Activated naive CD4-positive, alpha-beta T cell treated with anti-CD3 and anti-CD28 coated beads, Interleukin-2, amount 50 U/mL, for 24 hours (primary cell): ENCODE data around the gene SORL1.

Experiments
- H3K27ac Mint-ChIP-seq: one replicate; pipeline ENCODE4 v1.8.0; 2021; ENCODE audit warnings: mild to moderate bottlenecking, mixed read lengths
- H3K27me3 Mint-ChIP-seq: one replicate; pipeline ENCODE4 v1.8.0; 2021; ENCODE audit warnings: mixed read lengths
- H3K36me3 Mint-ChIP-seq: one replicate; pipeline ENCODE4 v1.8.0; 2021; ENCODE audit warnings: mixed read lengths
- H3K4me1 Mint-ChIP-seq: one replicate; pipeline ENCODE4 v1.8.0; 2021; ENCODE audit warnings: mixed read lengths
- H3K4me3 Mint-ChIP-seq: one replicate; pipeline ENCODE4 v1.8.0; 2021; ENCODE audit warnings: mild to moderate bottlenecking, mixed read lengths
- H3K9me3 Mint-ChIP-seq: one replicate; pipeline ENCODE4 v1.8.0; 2021; ENCODE audit warnings: mixed read lengths

SORL1 gene

GRCh38 chr11:121575250-121575962 lies 123.3 kb downstream of the SORL1 start:
- Mint-ChIP-seq H3K4me3 (no peak overlapping the region), H3K27ac (peak overlapping the region; percentile 92), H3K4me1 (peaks cover 10% of the 10 kb centered on the region), H3K36me3 (peaks cover 48% of the 10 kb centered on the region), H3K9me3 (no peaks in the 10 kb centered on the region), H3K27me3 (no peaks in the 10 kb centered on the region)

DNA sequence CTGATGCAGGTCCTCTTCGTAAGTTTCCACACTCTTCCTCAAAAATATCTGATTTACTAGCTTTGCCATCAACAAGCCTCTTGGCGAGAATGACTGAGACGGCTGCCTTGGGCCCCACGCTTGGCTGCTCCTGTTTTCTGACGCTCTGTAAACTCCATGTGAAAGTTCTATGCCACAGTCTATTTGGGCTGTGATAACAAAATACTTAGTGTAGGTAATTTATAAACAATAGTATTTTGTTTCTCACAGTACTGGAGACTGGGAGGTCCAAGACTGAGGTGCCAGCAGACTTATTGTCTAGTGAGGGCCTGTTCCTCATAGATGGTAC lies 123.8 kb downstream of the SORL1 start:
- Mint-ChIP-seq H3K36me3 (peaks cover 48% of the 10 kb centered on the region), H3K4me3 (no peak overlapping the region)

GRCh38 chr11:121576531-121576930 lies 124.4 kb downstream of the SORL1 start:
- Mint-ChIP-seq H3K4me1 (peaks cover 15% of the 10 kb centered on the region), H3K4me3 (no peak overlapping the region), H3K27ac (no peak overlapping the region), H3K36me3 (peaks cover 48% of the 10 kb centered on the region), H3K27me3 (no peaks in the 10 kb centered on the region), H3K9me3 (no peaks in the 10 kb centered on the region)

More for the DNA sequence above, 123.8 kb downstream of the SORL1 start:
- no peaks in the 10 kb centered on the region for H3K27me3 Mint-ChIP-seq
- peaks cover 10% of the 10 kb centered on the region for H3K4me1 Mint-ChIP-seq
- H3K9me3 Mint-ChIP-seq, result no peaks in the 10 kb centered on the region
- H3K27ac Mint-ChIP-seq, result peak overlapping the region; percentile 92

GRCh38 chr11:121577106-121577848 lies 125.2 kb downstream of the SORL1 start:
- H3K27me3 Mint-ChIP-seq, result no peaks in the 10 kb centered on the region
- no peaks in the 10 kb centered on the region for H3K9me3 Mint-ChIP-seq
- H3K36me3 Mint-ChIP-seq, result peaks cover 48% of the 10 kb centered on the region
- peaks cover 23% of the 10 kb centered on the region for H3K4me1 Mint-ChIP-seq
- peak overlapping the region; percentile 87 for H3K27ac Mint-ChIP-seq
- no peak overlapping the region for H3K4me3 Mint-ChIP-seq

DNA sequence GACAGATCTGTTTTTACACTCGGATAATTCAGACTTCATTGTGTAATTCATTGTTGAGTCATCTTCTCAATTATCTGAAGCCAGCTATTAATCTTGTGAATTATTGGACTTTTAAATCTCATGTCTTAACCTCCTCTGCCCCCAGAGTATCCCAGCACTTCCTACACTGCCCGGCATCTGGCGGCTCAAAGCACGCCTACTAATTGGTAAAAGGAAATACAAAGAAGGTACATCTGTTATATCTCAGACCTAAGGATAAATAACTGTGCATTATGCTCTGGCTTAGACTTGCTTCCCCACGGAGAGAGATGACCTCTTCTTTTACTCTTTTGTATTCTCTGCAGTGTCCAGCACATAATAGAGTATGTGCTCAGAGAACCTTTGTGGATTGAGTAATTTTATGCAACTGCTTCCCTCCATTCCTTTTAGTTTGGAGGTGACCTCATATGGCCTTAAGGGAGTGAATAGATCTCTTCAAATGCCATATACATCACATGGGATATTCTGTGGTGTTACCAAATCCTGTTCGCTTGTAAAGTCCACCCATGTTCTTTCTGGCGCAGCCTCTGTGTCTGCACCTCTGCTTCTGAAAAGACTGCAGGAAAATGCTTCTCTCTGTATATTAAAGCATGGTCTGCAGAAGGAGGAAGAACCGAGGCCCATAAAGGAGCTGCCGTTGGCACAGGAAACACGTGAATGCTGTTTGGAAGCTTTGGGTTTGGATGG lies 126.3 kb downstream of the SORL1 start:
- Mint-ChIP-seq H3K4me1 (peaks cover 31% of the 10 kb centered on the region), H3K36me3 (peaks cover 52% of the 10 kb centered on the region), H3K27me3 (no peaks in the 10 kb centered on the region), H3K4me3 (no peak overlapping the region), H3K9me3 (no peaks in the 10 kb centered on the region), H3K27ac (no peak overlapping the region)

DNA sequence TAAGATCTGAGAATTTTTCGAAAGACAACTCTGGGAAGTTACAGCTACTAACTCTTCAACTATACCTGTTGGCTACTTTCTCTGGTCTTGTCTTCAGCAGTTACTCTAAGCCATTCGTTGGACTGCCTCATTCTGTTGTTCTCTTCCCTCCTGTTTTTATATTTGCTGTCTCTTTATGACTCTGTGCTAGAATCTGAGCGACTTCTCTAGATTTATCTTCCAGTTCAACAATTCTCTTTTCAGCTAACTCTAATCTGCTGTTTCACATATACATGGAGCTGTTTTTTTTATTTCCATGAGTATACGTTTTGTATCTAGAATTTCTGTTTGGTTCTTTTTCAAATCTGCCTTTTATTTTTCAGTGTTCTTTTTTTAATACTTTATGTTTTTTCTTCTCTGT lies 128.0 kb downstream of the SORL1 start:
- Mint-ChIP-seq H3K4me3 (no peak overlapping the region), H3K27me3 (no peaks in the 10 kb centered on the region), H3K36me3 (peaks cover 49% of the 10 kb centered on the region), H3K4me1 (peaks cover 31% of the 10 kb centered on the region), H3K9me3 (no peaks in the 10 kb centered on the region), H3K27ac (peak overlapping the region; percentile 78)

DNA sequence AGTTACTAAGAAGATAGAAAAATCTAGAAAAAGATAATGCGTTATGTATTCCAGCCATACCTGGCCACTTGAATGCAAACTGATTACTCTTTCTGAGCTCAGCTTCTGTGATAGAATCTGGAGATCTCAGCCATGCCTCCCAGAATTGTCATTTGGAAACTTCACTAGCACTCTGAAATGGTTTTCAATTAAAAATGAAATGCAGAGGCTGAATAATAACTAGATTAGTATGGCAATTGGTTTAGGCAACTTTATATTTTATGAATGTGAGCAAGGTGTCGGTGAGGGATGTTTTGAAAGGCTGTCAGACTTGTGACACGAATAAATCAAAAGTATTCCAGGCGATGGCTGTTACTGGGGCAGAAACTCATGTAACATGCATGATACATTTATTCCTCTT lies 129.5 kb downstream of the SORL1 start:
- Mint-ChIP-seq H3K27me3 (no peaks in the 10 kb centered on the region), H3K36me3 (peaks cover 40% of the 10 kb centered on the region), H3K27ac (peak overlapping the region; percentile 86), H3K4me1 (peaks cover 31% of the 10 kb centered on the region), H3K4me3 (peak overlapping the region; percentile 15), H3K9me3 (no peaks in the 10 kb centered on the region)

DNA sequence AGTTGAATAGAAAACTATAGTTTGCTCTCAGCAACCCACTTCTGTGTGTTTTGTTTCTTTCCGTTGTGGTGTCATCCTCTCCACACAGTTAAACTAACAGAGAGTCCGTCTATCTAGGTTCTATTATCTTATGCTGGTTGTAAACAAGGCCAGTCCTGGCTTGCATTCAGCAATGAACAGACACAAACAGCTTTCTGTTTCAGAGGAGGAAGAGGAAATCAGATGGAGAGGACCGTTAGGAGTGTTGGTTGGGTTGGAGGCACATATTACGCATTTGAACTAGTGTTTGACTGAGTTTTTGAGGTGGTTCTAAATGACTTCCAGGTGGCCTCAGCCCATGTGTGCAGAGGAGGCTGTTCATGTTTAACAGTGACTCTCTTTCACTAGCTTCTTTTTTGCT lies 130.2 kb downstream of the SORL1 start:
- Mint-ChIP-seq H3K27ac (peak overlapping the region; percentile 91), H3K36me3 (peaks cover 35% of the 10 kb centered on the region), H3K4me1 (peaks cover 29% of the 10 kb centered on the region), H3K9me3 (no peaks in the 10 kb centered on the region), H3K27me3 (no peaks in the 10 kb centered on the region), H3K4me3 (no peak overlapping the region)

- Mint-ChIP-seq H3K9me3 (no peaks in the 10 kb centered on the region), H3K4me1 (peaks cover 24% of the 10 kb centered on the region), H3K4me3 (no peak overlapping the region), H3K27me3 (no peaks in the 10 kb centered on the region), H3K27ac (peak overlapping the region; percentile 76), H3K36me3 (peaks cover 24% of the 10 kb centered on the region)
Observed at GRCh38 chr11:121583825-121584224, 131.7 kb downstream of the SORL1 start.

- Mint-ChIP-seq H3K9me3 (no peaks in the 10 kb centered on the region), H3K36me3 (peaks cover 12% of the 10 kb centered on the region), H3K4me3 (no peak overlapping the region), H3K27ac (peak overlapping the region; percentile 23), H3K27me3 (no peaks in the 10 kb centered on the region), H3K4me1 (peaks cover 25% of the 10 kb centered on the region)
Observed at GRCh38 chr11:121586750-121587149, 134.6 kb downstream of the SORL1 start.

DNA sequence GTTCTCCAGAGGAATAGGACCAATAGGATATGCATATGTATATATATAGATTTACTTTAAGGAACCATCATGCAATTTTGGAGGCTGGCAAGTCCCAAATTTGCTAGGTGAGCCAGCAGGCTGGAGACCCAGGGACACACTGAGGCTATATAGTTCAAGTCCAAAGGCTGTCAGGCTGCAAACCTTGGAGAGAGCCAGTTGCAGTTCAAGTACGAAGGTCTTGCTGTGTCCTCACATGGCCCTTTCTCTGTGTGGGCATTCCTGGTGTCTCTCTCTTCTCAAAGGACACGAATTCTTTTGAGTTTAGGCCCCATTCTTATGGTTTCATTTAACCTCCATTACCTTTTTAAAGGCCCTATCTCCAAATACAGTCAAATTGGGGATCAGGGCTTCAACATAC lies 135.1 kb downstream of the SORL1 start:
- H3K27me3 Mint-ChIP-seq, result no peaks in the 10 kb centered on the region
- H3K4me3 Mint-ChIP-seq, result no peak overlapping the region
- H3K4me1 Mint-ChIP-seq, result peaks cover 20% of the 10 kb centered on the region
- peaks cover 12% of the 10 kb centered on the region for H3K36me3 Mint-ChIP-seq
- peak overlapping the region; percentile 23 for H3K27ac Mint-ChIP-seq
- no peaks in the 10 kb centered on the region for H3K9me3 Mint-ChIP-seq

GRCh38 chr11:121588747-121589146 lies 136.6 kb downstream of the SORL1 start:
- Mint-ChIP-seq H3K27me3 (no peaks in the 10 kb centered on the region), H3K27ac (peak overlapping the region; percentile 80), H3K4me1 (peaks cover 11% of the 10 kb centered on the region), H3K4me3 (no peak overlapping the region), H3K36me3 (peaks cover 19% of the 10 kb centered on the region), H3K9me3 (no peaks in the 10 kb centered on the region)

DNA sequence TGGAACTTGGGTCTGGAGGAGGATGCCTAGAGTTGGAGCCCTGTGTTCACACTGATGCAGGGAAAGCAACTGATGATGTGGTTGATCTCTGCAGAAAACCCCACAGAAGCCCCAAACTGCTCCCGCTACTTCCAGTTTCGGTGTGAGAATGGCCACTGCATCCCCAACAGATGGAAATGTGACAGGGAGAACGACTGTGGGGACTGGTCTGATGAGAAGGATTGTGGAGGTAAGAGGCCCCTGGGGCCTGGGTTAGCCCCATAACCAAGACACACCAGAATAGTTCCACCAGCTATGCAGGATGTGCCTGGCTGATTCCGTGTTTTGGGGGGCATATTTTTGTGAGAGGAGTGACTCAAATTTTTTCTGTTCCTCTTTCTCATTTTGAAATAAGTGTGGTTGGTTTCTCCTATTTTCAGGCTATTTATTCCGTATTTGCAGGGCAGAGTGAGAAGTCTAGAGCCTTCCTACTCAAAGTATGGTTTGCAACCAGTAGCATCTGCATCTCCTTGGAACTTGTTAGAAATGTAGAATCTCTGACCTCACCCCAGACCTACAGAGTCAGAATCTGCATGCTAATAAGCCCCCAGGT lies 137.9 kb downstream of the SORL1 start:
- Mint-ChIP-seq H3K9me3 (no peaks in the 10 kb centered on the region), H3K27ac (peak overlapping the region; percentile 80), H3K36me3 (peaks cover 18% of the 10 kb centered on the region), H3K27me3 (no peaks in the 10 kb centered on the region), H3K4me1 (peaks cover 11% of the 10 kb centered on the region), H3K4me3 (no peak overlapping the region)

DNA sequence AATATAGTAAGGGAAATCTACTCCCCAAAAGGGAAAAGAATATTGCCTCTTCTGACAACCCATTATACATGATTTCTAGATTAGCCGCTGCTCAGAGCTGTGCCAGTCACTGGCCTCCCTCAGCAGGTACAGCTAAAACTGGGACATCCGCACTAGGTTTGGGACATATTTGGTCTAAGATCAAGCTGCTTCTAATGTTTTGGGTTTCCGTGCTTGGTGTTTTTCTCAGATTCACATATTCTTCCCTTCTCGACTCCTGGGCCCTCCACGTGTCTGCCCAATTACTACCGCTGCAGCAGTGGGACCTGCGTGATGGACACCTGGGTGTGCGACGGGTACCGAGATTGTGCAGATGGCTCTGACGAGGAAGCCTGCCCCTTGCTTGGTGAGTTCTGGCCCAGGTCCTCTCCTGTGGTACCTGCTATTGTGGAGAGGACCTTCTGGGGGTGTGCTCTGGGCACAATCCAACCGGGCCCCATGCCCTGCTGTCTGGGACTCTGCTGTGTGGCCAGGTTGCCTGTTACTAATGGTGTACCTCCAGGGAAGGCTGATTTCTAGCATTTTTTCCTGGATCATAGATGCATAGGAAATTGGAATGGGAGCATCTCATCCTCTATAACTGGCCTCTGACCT lies 138.8 kb downstream of the SORL1 start:
- no peaks in the 10 kb centered on the region for H3K27me3 Mint-ChIP-seq
- H3K4me1 Mint-ChIP-seq, result peaks cover 11% of the 10 kb centered on the region
- peak overlapping the region; percentile 81 for H3K27ac Mint-ChIP-seq
- H3K36me3 Mint-ChIP-seq, result peaks cover 18% of the 10 kb centered on the region
- no peak overlapping the region for H3K4me3 Mint-ChIP-seq
- no peaks in the 10 kb centered on the region for H3K9me3 Mint-ChIP-seq

GRCh38 chr11:121591405-121592033 lies 139.4 kb downstream of the SORL1 start:
- no peak overlapping the region for H3K4me3 Mint-ChIP-seq
- H3K36me3 Mint-ChIP-seq, result peaks cover 18% of the 10 kb centered on the region
- H3K9me3 Mint-ChIP-seq, result no peaks in the 10 kb centered on the region
- peaks cover 11% of the 10 kb centered on the region for H3K4me1 Mint-ChIP-seq
- peak overlapping the region; percentile 81 for H3K27ac Mint-ChIP-seq
- H3K27me3 Mint-ChIP-seq, result no peaks in the 10 kb centered on the region
